HepG2 (cell line): ENCODE data around the gene MAP2K2. TPM values are rescaled to one million over a fixed set of nuclear protein-coding genes. Genes with fewer than 3 reads are reported as not detected.
A peak's percentile ranks its signal among the peaks of the same experiment; 100 is the strongest.

Experiments
- DR1 ChIP-seq: sonication (generic); formaldehyde crosslinking; IDR thresholded peaks from 2 replicates; pipeline ENCODE4 v1.8.0; 2021; ENCODE audit warnings: mild to moderate bottlenecking, missing genetic modification reagents, inconsistent platforms
- FOSL1 ChIP-seq: sonication (generic); formaldehyde crosslinking; IDR thresholded peaks from 2 replicates; pipeline ENCODE4 v1.9.0; 2021; ENCODE audit warnings: missing genetic modification reagents, borderline replicate concordance
- NCOA5 ChIP-seq: sonication (generic); formaldehyde crosslinking; IDR thresholded peaks from 2 replicates; pipeline ENCODE4 v1.4.0; 2020; ENCODE audit warnings: missing genetic modification reagents
- SMAD9 ChIP-seq: sonication (generic); formaldehyde crosslinking; IDR thresholded peaks from 2 replicates; pipeline ENCODE4 v1.5.1; 2020; ENCODE audit warnings: mild to moderate bottlenecking, missing genetic modification reagents
- ZBTB38 ChIP-seq: sonication (generic); formaldehyde crosslinking; IDR thresholded peaks from 2 replicates; pipeline ENCODE4 v1.5.1; 2020; ENCODE audit warnings: mild to moderate bottlenecking, missing genetic modification reagents
- ZFP1 ChIP-seq: IDR thresholded peaks from 2 replicates; pipeline ENCODE4 v1.6.1; 2016
- ZNF24 ChIP-seq: fragments of 450-650 bp; IDR thresholded peaks from 2 replicates; pipeline ENCODE4 v1.6.1; 2017; ENCODE audit warnings: antibody characterized with exemption, mild to moderate bottlenecking
- ZNF563 ChIP-seq: sonication (generic); formaldehyde crosslinking; IDR thresholded peaks from 2 replicates; pipeline ENCODE4 v1.8.0; 2022; ENCODE audit warnings: mild to moderate bottlenecking, moderate library complexity, missing genetic modification reagents
- ZNF564 ChIP-seq: sonication (generic); formaldehyde crosslinking; IDR thresholded peaks from 2 replicates; pipeline ENCODE4 v1.8.1; 2023; ENCODE audit warnings: mild to moderate bottlenecking, missing genetic modification reagents
- ZNF703 ChIP-seq: sonication (generic); formaldehyde crosslinking; IDR thresholded peaks from 2 replicates; pipeline ENCODE4 v1.5.1; 2020; ENCODE audit warnings: missing genetic modification reagents, mild to moderate bottlenecking, moderate library complexity, borderline replicate concordance
- polyA plus RNA-seq, 8 experiments: library from polyadenylated mRNA; depleted of rRNA in 3 of 8; stranded (reverse) in 7 of 8; unstranded in 1 of 8; fragments of >200 nt; fragmentation: Illumina TruSeq in 4 of 8; extraction: Trizol in 4 of 8; gene quantifications; 2 replicates each; pipeline versions ENCODE4 v1.2.1 to v1.2.3, GENCODE V29; 2011 to 2016; ENCODE audit warnings: low read depth in 4 of 8, missing spikeins in 1 of 8, mixed read lengths in 1 of 8; ENCODE audit not compliant: insufficient read depth in 1 of 8
- total RNA-seq, 5 experiments: library from RNA; depleted of rRNA; stranded (reverse); fragments of >200 nt; fragmentation: Illumina TruSeq; extraction: Trizol; gene quantifications; 2 replicates each; pipeline ENCODE4 v1.2.3, GENCODE V29; 2016; ENCODE audit warnings: low read depth in 1 of 5
- TF ChIP-seq, protein P1 (sequence below): IDR thresholded peaks from 2 replicates; pipeline ENCODE4 v1.6.1; 2016; ENCODE audit warnings: low read depth, missing genetic modification reagents, missing compliant biosample characterization
- TF ChIP-seq, protein P2 (sequence below): sonication (generic); formaldehyde crosslinking; IDR thresholded peaks from 2 replicates; pipeline ENCODE4 v1.9.0; 2021; ENCODE audit warnings: missing genetic modification reagents, mild to moderate bottlenecking, borderline replicate concordance
- TF ChIP-seq, protein P3 (sequence below): sonication (generic); formaldehyde crosslinking; IDR thresholded peaks from 2 replicates; pipeline ENCODE4 v1.8.1; 2023; ENCODE audit warnings: missing genetic modification reagents, mild to moderate bottlenecking, borderline replicate concordance
- TF ChIP-seq, protein P4 (sequence below): sonication (generic); formaldehyde crosslinking; IDR thresholded peaks from 2 replicates; pipeline ENCODE4 v1.8.1; 2022; ENCODE audit warnings: mild to moderate bottlenecking, missing genetic modification reagents
- TF ChIP-seq, protein P5 (sequence below): sonication (generic); formaldehyde crosslinking; IDR thresholded peaks from 2 replicates; pipeline ENCODE4 v1.5.0; 2020; ENCODE audit warnings: missing genetic modification reagents, mild to moderate bottlenecking, borderline replicate concordance
- TF ChIP-seq, protein P6 (sequence below): sonication (generic); formaldehyde crosslinking; IDR thresholded peaks from 2 replicates; pipeline ENCODE4 v1.4.0; 2020; ENCODE audit warnings: mild to moderate bottlenecking, missing genetic modification reagents
- TF ChIP-seq, protein P7 (sequence below): sonication (generic); formaldehyde crosslinking; conservative IDR thresholded peaks from 2 replicates; pipeline ENCODE4 v1.5.0; 2020; ENCODE audit warnings: missing genetic modification reagents

MAP2K2 gene
- total and polyA plus RNA-seq, 2 of the 13 experiments (the other 11 are each of a cell fraction or from before 2014, with no cell fraction given): 70.3 to 80.9 TPM

DNA sequence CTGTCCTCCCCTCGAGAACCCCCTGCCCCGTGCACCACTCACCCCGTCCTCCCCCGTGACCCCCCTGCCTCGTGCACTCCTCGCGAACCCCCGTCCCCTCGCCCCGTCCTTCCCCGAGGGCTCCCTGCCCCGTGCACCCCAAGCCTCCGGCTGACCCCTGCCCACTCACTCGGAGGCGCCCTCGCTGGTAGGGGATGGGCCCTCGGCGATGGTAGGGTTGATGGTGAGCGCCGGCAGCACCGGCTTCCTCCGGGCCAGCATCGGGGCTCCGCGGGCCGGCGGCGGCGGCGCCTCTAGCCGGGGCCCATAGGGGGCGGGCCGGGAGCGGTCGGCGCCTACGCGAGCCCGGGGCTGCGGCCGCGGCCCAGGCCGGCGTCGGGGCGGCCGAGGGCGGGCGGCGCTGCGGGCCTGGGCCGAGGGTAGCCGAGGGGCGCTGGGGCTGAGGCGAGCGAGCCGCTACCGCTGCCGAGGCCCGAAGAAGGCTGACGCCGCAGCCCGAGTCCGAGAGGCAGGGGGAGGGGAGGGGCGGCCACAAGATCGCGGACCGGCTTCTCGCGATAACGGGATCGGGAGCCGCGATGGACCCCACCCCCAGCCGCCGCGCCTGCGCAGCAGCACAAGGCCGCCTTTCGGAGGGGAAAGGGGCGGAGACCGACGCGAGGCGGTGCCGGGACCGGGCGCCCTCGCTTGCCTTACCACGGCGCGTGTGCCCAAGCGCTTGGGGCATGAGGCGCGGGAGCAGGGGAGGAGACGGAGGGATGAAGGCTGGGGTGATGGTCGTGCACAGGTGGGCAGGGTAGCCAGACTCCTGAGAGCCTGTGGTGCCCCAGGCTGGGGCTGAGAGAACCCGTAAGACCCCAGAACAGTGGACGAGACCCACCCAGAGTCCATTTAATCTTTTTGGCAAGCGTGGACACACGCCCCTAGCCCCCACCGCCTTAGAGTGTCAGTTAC lies at the start of gene MAP2K2 (continued):
- TF ChIP-seq, protein P1, sequence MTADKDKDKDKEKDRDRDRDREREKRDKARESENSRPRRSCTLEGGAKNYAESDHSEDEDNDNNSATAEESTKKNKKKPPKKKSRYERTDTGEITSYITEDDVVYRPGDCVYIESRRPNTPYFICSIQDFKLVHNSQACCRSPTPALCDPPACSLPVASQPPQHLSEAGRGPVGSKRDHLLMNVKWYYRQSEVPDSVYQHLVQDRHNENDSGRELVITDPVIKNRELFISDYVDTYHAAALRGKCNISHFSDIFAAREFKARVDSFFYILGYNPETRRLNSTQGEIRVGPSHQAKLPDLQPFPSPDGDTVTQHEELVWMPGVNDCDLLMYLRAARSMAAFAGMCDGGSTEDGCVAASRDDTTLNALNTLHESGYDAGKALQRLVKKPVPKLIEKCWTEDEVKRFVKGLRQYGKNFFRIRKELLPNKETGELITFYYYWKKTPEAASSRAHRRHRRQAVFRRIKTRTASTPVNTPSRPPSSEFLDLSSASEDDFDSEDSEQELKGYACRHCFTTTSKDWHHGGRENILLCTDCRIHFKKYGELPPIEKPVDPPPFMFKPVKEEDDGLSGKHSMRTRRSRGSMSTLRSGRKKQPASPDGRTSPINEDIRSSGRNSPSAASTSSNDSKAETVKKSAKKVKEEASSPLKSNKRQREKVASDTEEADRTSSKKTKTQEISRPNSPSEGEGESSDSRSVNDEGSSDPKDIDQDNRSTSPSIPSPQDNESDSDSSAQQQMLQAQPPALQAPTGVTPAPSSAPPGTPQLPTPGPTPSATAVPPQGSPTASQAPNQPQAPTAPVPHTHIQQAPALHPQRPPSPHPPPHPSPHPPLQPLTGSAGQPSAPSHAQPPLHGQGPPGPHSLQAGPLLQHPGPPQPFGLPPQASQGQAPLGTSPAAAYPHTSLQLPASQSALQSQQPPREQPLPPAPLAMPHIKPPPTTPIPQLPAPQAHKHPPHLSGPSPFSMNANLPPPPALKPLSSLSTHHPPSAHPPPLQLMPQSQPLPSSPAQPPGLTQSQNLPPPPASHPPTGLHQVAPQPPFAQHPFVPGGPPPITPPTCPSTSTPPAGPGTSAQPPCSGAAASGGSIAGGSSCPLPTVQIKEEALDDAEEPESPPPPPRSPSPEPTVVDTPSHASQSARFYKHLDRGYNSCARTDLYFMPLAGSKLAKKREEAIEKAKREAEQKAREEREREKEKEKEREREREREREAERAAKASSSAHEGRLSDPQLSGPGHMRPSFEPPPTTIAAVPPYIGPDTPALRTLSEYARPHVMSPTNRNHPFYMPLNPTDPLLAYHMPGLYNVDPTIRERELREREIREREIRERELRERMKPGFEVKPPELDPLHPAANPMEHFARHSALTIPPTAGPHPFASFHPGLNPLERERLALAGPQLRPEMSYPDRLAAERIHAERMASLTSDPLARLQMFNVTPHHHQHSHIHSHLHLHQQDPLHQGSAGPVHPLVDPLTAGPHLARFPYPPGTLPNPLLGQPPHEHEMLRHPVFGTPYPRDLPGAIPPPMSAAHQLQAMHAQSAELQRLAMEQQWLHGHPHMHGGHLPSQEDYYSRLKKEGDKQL (CRISPR knock-in tag): peak; percentile 38; the same call in 1 of the 2 replicates
- TF ChIP-seq SMAD9 (CRISPR knock-in tag) (peak; percentile 73; the same call in 1 of the 2 replicates), ZNF564 (CRISPR knock-in tag) (peak; percentile 57; the same call in 1 of the 2 replicates), ZNF24 (no peak), ZNF563 (peak; percentile 64; the same call in 1 of the 2 replicates), DR1 (CRISPR knock-in tag) (peak; percentile 86), ZNF703 (CRISPR knock-in tag) (no peak), ZFP1 (CRISPR knock-in tag) (peak; percentile 61; the same call in 1 of the 2 replicates), ZBTB38 (CRISPR knock-in tag) (peak; percentile 75), FOSL1 (CRISPR knock-in tag) (no peak), NCOA5 (no peak)
- TF ChIP-seq, protein P2, sequence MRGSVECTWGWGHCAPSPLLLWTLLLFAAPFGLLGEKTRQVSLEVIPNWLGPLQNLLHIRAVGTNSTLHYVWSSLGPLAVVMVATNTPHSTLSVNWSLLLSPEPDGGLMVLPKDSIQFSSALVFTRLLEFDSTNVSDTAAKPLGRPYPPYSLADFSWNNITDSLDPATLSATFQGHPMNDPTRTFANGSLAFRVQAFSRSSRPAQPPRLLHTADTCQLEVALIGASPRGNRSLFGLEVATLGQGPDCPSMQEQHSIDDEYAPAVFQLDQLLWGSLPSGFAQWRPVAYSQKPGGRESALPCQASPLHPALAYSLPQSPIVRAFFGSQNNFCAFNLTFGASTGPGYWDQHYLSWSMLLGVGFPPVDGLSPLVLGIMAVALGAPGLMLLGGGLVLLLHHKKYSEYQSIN: no peak
- TF ChIP-seq, protein P3, sequence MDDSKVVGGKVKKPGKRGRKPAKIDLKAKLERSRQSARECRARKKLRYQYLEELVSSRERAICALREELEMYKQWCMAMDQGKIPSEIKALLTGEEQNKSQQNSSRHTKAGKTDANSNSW (CRISPR knock-in tag): no peak
- TF ChIP-seq, protein P4, sequence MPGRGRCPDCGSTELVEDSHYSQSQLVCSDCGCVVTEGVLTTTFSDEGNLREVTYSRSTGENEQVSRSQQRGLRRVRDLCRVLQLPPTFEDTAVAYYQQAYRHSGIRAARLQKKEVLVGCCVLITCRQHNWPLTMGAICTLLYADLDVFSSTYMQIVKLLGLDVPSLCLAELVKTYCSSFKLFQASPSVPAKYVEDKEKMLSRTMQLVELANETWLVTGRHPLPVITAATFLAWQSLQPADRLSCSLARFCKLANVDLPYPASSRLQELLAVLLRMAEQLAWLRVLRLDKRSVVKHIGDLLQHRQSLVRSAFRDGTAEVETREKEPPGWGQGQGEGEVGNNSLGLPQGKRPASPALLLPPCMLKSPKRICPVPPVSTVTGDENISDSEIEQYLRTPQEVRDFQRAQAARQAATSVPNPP (CRISPR knock-in tag): no peak
- TF ChIP-seq, protein P5, sequence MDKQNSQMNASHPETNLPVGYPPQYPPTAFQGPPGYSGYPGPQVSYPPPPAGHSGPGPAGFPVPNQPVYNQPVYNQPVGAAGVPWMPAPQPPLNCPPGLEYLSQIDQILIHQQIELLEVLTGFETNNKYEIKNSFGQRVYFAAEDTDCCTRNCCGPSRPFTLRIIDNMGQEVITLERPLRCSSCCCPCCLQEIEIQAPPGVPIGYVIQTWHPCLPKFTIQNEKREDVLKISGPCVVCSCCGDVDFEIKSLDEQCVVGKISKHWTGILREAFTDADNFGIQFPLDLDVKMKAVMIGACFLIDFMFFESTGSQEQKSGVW (CRISPR knock-in tag): no peak
- TF ChIP-seq, protein P6, sequence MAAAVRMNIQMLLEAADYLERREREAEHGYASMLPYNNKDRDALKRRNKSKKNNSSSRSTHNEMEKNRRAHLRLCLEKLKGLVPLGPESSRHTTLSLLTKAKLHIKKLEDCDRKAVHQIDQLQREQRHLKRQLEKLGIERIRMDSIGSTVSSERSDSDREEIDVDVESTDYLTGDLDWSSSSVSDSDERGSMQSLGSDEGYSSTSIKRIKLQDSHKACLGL (CRISPR knock-in tag): peak; percentile 77
- TF ChIP-seq, protein P7, sequence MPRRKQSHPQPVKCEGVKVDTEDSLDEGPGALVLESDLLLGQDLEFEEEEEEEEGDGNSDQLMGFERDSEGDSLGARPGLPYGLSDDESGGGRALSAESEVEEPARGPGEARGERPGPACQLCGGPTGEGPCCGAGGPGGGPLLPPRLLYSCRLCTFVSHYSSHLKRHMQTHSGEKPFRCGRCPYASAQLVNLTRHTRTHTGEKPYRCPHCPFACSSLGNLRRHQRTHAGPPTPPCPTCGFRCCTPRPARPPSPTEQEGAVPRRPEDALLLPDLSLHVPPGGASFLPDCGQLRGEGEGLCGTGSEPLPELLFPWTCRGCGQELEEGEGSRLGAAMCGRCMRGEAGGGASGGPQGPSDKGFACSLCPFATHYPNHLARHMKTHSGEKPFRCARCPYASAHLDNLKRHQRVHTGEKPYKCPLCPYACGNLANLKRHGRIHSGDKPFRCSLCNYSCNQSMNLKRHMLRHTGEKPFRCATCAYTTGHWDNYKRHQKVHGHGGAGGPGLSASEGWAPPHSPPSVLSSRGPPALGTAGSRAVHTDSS (CRISPR knock-in tag): no peak
